IMR-90 (cell line): ENCODE data around the gene FCHSD2. TPM values are rescaled to one million over a fixed set of nuclear protein-coding genes. Genes with fewer than 3 reads are reported as not detected.

Source experiments
- ATAC-seq: fragments of 200-7000 bp; cut with Tn5 transposase; 2 replicates; pipeline ENCODE4 v1.9.1; 2020; ENCODE audit warnings: low read depth, mild to moderate bottlenecking, moderate library complexity
- BruUV-seq: library from RNA; stranded (reverse); fragments of 400-500 nt; replicated peaks from 2 replicates; lab custom pipeline; 2021; lab: Mats Ljungman, UMichigan
- CTCF ChIA-PET: fragments of 300-600 bp; formaldehyde crosslinking; extraction: SDS; loops from one replicate; lab custom pipeline; 2021; ENCODE audit warnings: antibody characterized with exemption; lab: Yijun Ruan, JAX
- POLR2A ChIA-PET: fragments of 300-600 bp; sonication (Branson Sonifier 250); formaldehyde crosslinking; loops from one replicate; lab custom pipeline; 2022; ENCODE audit warnings: antibody characterized with exemption; ENCODE audit not compliant: unreplicated experiment; lab: Charles Lee
- DNase-seq: peaks from one replicate; pipeline ENCODE4 v3.0.0; 2013
- H2AFZ ChIP-seq: replicated peaks from 2 replicates; pipeline ENCODE3; 2013; ENCODE audit warnings: low read length, mild to moderate bottlenecking; ENCODE audit not compliant: poor library complexity
- H2AK5ac ChIP-seq: 2 replicates; pipeline ENCODE4 v1.6.1; 2013; ENCODE audit warnings: low read depth, low read length, inconsistent platforms
- H2AK9ac ChIP-seq: replicated peaks from 2 replicates; pipeline ENCODE3; 2013; ENCODE audit warnings: mild to moderate bottlenecking, low read depth, low read length, moderate library complexity; ENCODE audit not compliant: poor library complexity
- H2BK120ac ChIP-seq: 2 replicates; pipeline ENCODE4 v1.6.1; 2013; ENCODE audit warnings: low read depth, low read length, inconsistent platforms
- H2BK15ac ChIP-seq: 3 replicates; pipeline ENCODE4 v1.6.1; 2013; ENCODE audit warnings: low read depth, low read length, inconsistent platforms
- H2BK20ac ChIP-seq: 2 replicates; pipeline ENCODE4 v1.6.1; 2013; ENCODE audit warnings: low read depth, mild to moderate bottlenecking, inconsistent platforms, low read length, moderate library complexity
- H2BK5ac ChIP-seq: 2 replicates; pipeline ENCODE4 v1.6.1; 2013; ENCODE audit warnings: mild to moderate bottlenecking, low read depth, low read length, inconsistent platforms; ENCODE audit not compliant: poor library complexity, severe bottlenecking
- H3K14ac ChIP-seq: replicated peaks from 2 replicates; pipeline ENCODE4 v1.6.1; 2013; ENCODE audit warnings: low read depth, low read length, inconsistent platforms
- H3K18ac ChIP-seq: 2 replicates; pipeline ENCODE4 v1.6.1; 2013; ENCODE audit warnings: low read depth, low read length, control low read depth
- H3K23ac ChIP-seq: 2 replicates; pipeline ENCODE4 v1.6.1; 2013; ENCODE audit warnings: low read depth, low read length, inconsistent platforms
- H3K27ac ChIP-seq: 2 replicates; pipeline ENCODE4 v1.5.1; 2013; ENCODE audit warnings: mild to moderate bottlenecking, control low read depth, low read length; ENCODE audit not compliant: insufficient read depth
- H3K27me3 ChIP-seq: 2 replicates; pipeline ENCODE4 v1.6.1; 2013; ENCODE audit warnings: low read length; ENCODE audit not compliant: control insufficient read depth, insufficient read depth
- H3K36me3 ChIP-seq: 2 replicates; pipeline ENCODE4 v1.6.1; 2013; ENCODE audit warnings: low read length, mixed read lengths; ENCODE audit not compliant: control insufficient read depth, insufficient read depth
- H3K4ac ChIP-seq: 2 replicates; pipeline ENCODE4 v1.6.1; 2013; ENCODE audit warnings: low read depth, low read length, inconsistent platforms
- H3K4me1 ChIP-seq: 2 replicates; pipeline ENCODE4 v1.6.1; 2013; ENCODE audit warnings: low read length, mixed read lengths; ENCODE audit not compliant: control insufficient read depth, insufficient read depth
- H3K4me2 ChIP-seq: 2 replicates; pipeline ENCODE4 v1.6.1; 2013; ENCODE audit warnings: low read depth, mild to moderate bottlenecking, control low read depth, low read length, moderate library complexity
- H3K4me3 ChIP-seq: 2 replicates; pipeline ENCODE4 v1.5.1; 2013; ENCODE audit warnings: low read depth, mild to moderate bottlenecking, control low read depth, low read length, moderate library complexity; ENCODE audit not compliant: insufficient read depth
- H3K56ac ChIP-seq: 2 replicates; pipeline ENCODE4 v1.6.1; 2013; ENCODE audit warnings: low read length, inconsistent platforms; ENCODE audit not compliant: insufficient read depth; ENCODE audit errors: extremely low read depth
- H3K79me1 ChIP-seq, 2 experiments: 2 replicates each; pipeline ENCODE4 v1.6.1; 2013; ENCODE audit warnings: low read length in 2 of 2, inconsistent platforms in 1 of 2, low read depth in 1 of 2
- H3K9ac ChIP-seq: 2 replicates; pipeline ENCODE4 v1.6.1; 2013; ENCODE audit warnings: low read depth, low read length, control low read depth
- H3K9me1 ChIP-seq: 2 replicates; pipeline ENCODE4 v1.6.1; 2013; ENCODE audit warnings: low read length, inconsistent platforms; ENCODE audit not compliant: insufficient read depth
- H3K9me3 ChIP-seq: 2 replicates; pipeline ENCODE4 v1.6.1; 2013; ENCODE audit warnings: low read length; ENCODE audit not compliant: control insufficient read depth, insufficient read depth
- H4K20me1 ChIP-seq: 2 replicates; pipeline ENCODE4 v1.6.1; 2013; ENCODE audit warnings: low read length, inconsistent platforms; ENCODE audit not compliant: insufficient read depth
- H4K5ac ChIP-seq: 2 replicates; pipeline ENCODE4 v1.6.1; 2013; ENCODE audit warnings: mild to moderate bottlenecking, low read depth, low read length, control low read depth
- H4K8ac ChIP-seq, 2 experiments: 2 replicates each; pipeline ENCODE4 v1.6.1; 2013; ENCODE audit warnings: low read depth in 2 of 2, low read length in 2 of 2, control low read depth in 1 of 2, inconsistent platforms in 1 of 2
- H4K91ac ChIP-seq: 2 replicates; pipeline ENCODE4 v1.6.1; 2013; ENCODE audit warnings: low read depth, low read length, inconsistent platforms; ENCODE audit not compliant: insufficient read depth
- BHLHE40 ChIP-seq: fragments of 150-350 bp; IDR thresholded peaks from 2 replicates; pipeline ENCODE4 v1.6.1; 2016; ENCODE audit warnings: mild to moderate bottlenecking, low read depth, low read length
- CEBPB ChIP-seq: IDR thresholded peaks from 2 replicates; pipeline ENCODE4 v1.6.1; 2012; ENCODE audit warnings: low read depth, low read length, improper control_type of control experiment
- CTCF ChIP-seq: conservative IDR thresholded peaks from 2 replicates; pipeline ENCODE4 v1.5.1; 2012; ENCODE audit warnings: mild to moderate bottlenecking, low read depth, low read length, improper control_type of control experiment
- ELK1 ChIP-seq: fragments of 150-350 bp; IDR thresholded peaks from 2 replicates; pipeline ENCODE4 v1.6.1; 2016; ENCODE audit warnings: low read depth, mild to moderate bottlenecking, low read length, moderate library complexity, borderline replicate concordance
- MAZ ChIP-seq: IDR thresholded peaks from 2 replicates; pipeline ENCODE4 v1.6.1; 2012; ENCODE audit warnings: low read depth, mild to moderate bottlenecking, low read length, improper control_type of control experiment, moderate library complexity, borderline replicate concordance
- MXI1 ChIP-seq: IDR thresholded peaks from 2 replicates; pipeline ENCODE4 v1.6.1; 2012; ENCODE audit warnings: low read depth, mild to moderate bottlenecking, low read length, moderate library complexity, borderline replicate concordance
- NFE2L2 ChIP-seq: fragments of 150-350 bp; IDR thresholded peaks from 2 replicates; pipeline ENCODE4 v1.6.1; 2016; ENCODE audit warnings: low read depth, mild to moderate bottlenecking, low read length
- RAD21 ChIP-seq: IDR thresholded peaks from 2 replicates; pipeline ENCODE4 v1.6.1; 2012; ENCODE audit warnings: low read length, improper control_type of control experiment
- SMC3 ChIP-seq: fragments of 150-350 bp; IDR thresholded peaks from 2 replicates; pipeline ENCODE4 v1.6.1; 2016; ENCODE audit warnings: low read depth, mild to moderate bottlenecking, antibody characterized with exemption, low read length, moderate library complexity
- WGBS, 2 experiments: methylation state at CpG; one replicate each; pipeline versions ENCODE4 v1.1.5 to v1.1.7; 2013; ENCODE audit warnings: missing lambda C conversion rate in 2 of 2; ENCODE audit not compliant: insufficient read length in 1 of 2; ENCODE audit errors: extremely low coverage in 2 of 2; 5-methylcytosine and 5-hydroxymethylcytosine counted together
- dilution Hi-C: fragments of 300-500 bp; cut with HindIII; formaldehyde crosslinking; loops from one replicate; pipeline ENCODE4 v1.14.3; 2018; ENCODE audit warnings: low sequenced_read_pairs; ENCODE audit not compliant: unreplicated experiment
- in situ Hi-C: fragments of 300-500 bp; cut with MboI; formaldehyde crosslinking; loops from 3 replicates; pipeline ENCODE4 v1.14.3; 2019; ENCODE audit warnings: low sequenced_read_pairs, inconsistent platforms, mixed read lengths
- intact Hi-C: fragments of 100-400 bp; cut with micrococcal nuclease; formaldehyde crosslinking; loops from 2 replicates; pipeline ENCODE4 v1.10.0; 2022
- polyA plus RNA-seq, 3 experiments: library from polyadenylated mRNA; depleted of rRNA; stranded (reverse); fragments of >200 nt; gene quantifications; 2 replicates each; pipeline ENCODE4 v1.2.3, GENCODE V29; 2012; ENCODE audit warnings: low replicate concordance in 1 of 3
- total RNA-seq: library from RNA; depleted of rRNA; stranded (reverse); fragments of >200 nt; gene quantifications from 2 replicates; pipeline ENCODE4 v1.2.3, GENCODE V29; 2012

FCHSD2 gene
- total and polyA plus RNA-seq, 2 of the 4 experiments (the other 2 are of a cell fraction) = 5.9 to 18.7 TPM

DNA sequence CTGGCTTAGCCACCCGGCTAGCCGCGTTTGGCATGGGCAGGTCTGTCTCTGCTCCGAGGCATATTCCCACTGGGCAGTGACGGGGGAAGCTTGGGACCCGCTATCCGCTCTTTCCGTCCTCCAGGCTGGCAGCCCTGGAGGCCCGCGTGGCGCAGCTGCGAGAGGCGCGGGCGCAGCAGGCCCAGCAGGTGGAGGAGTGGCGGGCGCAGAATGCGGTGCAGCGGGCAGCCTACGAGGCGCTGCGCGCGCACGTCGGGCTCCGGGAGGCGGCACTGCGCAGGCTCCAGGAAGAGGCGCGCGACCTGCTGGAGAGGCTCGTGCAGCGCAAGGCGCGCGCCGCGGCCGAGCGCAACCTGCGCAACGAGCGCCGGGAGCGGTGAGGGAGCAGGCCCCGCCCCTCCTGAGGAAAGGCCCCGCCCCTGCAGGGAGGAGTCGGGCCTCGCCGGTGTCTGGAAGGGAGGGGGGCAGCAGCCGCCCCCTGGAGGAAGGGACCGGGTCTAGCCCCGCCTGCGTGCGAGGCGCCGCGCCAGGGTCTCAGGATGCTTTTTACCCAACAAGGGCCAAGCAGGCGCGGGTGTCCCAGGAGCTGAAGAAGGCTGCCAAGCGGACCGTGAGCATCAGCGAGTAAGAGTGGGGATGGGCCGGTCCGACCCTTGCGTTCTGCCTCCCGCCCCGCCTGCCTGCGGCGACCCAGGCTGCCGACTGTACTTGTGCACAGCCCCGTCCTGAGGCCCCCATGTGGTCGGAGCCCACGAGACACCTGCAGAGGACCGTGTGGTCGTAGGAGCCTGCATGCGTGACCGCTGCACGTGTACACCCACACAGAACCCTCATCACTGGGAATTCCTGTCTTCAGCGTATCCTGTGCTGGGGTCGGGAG, 320.0 kb downstream of the FCHSD2 start:
- H2BK5ac ChIP-seq = no peak overlapping the region
- H3K56ac ChIP-seq = no peak overlapping the region
- H2BK15ac ChIP-seq = no peak overlapping the region
- H3K9me3 ChIP-seq = no peaks in the 10 kb centered on the region
- H3K23ac ChIP-seq = 0 out of 2 replicates have a peak overlapping the region, but pooled peaks have one; percentile 63
- peak overlapping the region; percentile 37; the same call in 1 of the 2 replicates for H4K5ac ChIP-seq
- CTCF ChIA-PET = interaction anchor here (1.2 kb wide), 1 partner anchor 9 kb away, joined by 3 read pairs; no protein-coding TSS in a partner anchor
- H3K79me1 ChIP-seq = peaks cover 0 to 18% of the 10 kb centered on the region in 2 experiments; a peak in 1 of 4 replicates
- peak; percentile 84 for DNase-seq
- BruUV-seq = no TSS peak
- no peaks in the 10 kb centered on the region for H3K36me3 ChIP-seq
- peaks cover 6% of the 10 kb centered on the region for H3K4me1 ChIP-seq
- peak; percentile 98 for ATAC-seq
- in situ Hi-C loops = no loop called here
- TF ChIP-seq MAZ (peak; percentile 75; the same call in 1 of the 2 replicates), SMC3 (no peak), RAD21 (peak; percentile 1; the same call in 1 of the 2 replicates), CEBPB (no peak), BHLHE40 (peak; percentile 37; the same call in 1 of the 2 replicates), MXI1 (0 out of 2 replicates have a peak, but pooled peaks have one; percentile 32), ELK1 (no peak), CTCF (peak; percentile 24; the same call in 1 of the 2 replicates), NFE2L2 (no peak)
- H4K8ac ChIP-seq = peak overlapping the region; percentile 66 to 89; a peak in 3 of 4 replicates
- H2AK5ac ChIP-seq = peak overlapping the region; percentile 24
- peaks cover 5% of the 10 kb centered on the region; the same call in 1 of the 2 replicates for H4K20me1 ChIP-seq
- no peak overlapping the region for H4K91ac ChIP-seq
- peak overlapping the region; percentile 95 for H3K4me2 ChIP-seq
- peak overlapping the region; percentile 83 for H3K4ac ChIP-seq
- no peak overlapping the region for H2BK20ac ChIP-seq
- H3K14ac ChIP-seq = peak overlapping the region; percentile 10
- H3K27me3 ChIP-seq = no peaks in the 10 kb centered on the region
- no peak overlapping the region for H2BK120ac ChIP-seq
- peak overlapping the region; percentile 19 for H3K9ac ChIP-seq
- dilution Hi-C loops = no loop called here
- POLR2A ChIA-PET = interaction anchor here (0.5 to 0.6 kb wide), 2 partner anchors 117 to 320 kb away, joined by 3 to 13 read pairs; partner anchors contain the start of gene FCHSD2
- H3K18ac ChIP-seq = no peak overlapping the region
- intact Hi-C loops = no loop called here
- H2AK9ac ChIP-seq = peak overlapping the region; percentile 95
- peaks cover 13% of the 10 kb centered on the region for H3K9me1 ChIP-seq
- peak overlapping the region; percentile 97 for H2AFZ ChIP-seq
- 2% methylated on average over 34 of the region's 82 CpGs; no CpG with 5 or more reads in 1 of the 2 experiments for WGBS, 2 experiments
- H3K4me3 ChIP-seq = peak overlapping the region; percentile 57
- no peak overlapping the region; the same call in 1 of the 2 replicates for H3K27ac ChIP-seq
